ENCODE data around the gene WFDC1.

The WFDC1 gene

GRCh38 chr16:84357191-84357651 is 62.5 kb downstream of the WFDC1 start:
- DNase-seq: peak; percentile 32

- DNase-seq: no peak
Observed at GRCh38 chr16:84358601-84359295, 64.1 kb downstream of the WFDC1 start.

- no peak for DNase-seq
Observed at GRCh38 chr16:84359326-84359725, 64.6 kb downstream of the WFDC1 start.

GRCh38 chr16:84360170-84360569 is 65.5 kb downstream of the WFDC1 start:
- DNase-seq: no peak

GRCh38 chr16:84360748-84361147 is 66.1 kb downstream of the WFDC1 start:
- no peak for DNase-seq

GRCh38 chr16:84361546-84361945 is 66.9 kb downstream of the WFDC1 start:
- DNase-seq: no peak

GRCh38 chr16:84362471-84362941 is 67.8 kb downstream of the WFDC1 start:
- DNase-seq: no peak

GRCh38 chr16:84366208-84366607 is 71.5 kb downstream of the WFDC1 start:
- no peak for DNase-seq

- DNase-seq: no peak
Observed at GRCh38 chr16:84367297-84367680, 72.6 kb downstream of the WFDC1 start.

GRCh38 chr16:84367750-84368307 is 73.2 kb downstream of the WFDC1 start:
- DNase-seq: no peak

GRCh38 chr16:84368308-84368996 is 73.8 kb downstream of the WFDC1 start, which contains the start of gene ATP2C2:
Gene ATP2C2, plus strand, starts transcription at chr16:84368538. Its CDS starts 78 bp downstream, at chr16:84368616.
- DNase-seq: no peak

- DNase-seq: no peak
Observed at GRCh38 chr16:84369105-84369504, 74.4 kb downstream of the WFDC1 start.

- DNase-seq: no peak
Observed at GRCh38 chr16:84369938-84370627, 75.4 kb downstream of the WFDC1 start.

GRCh38 chr16:84370723-84371552 is 76.3 kb downstream of the WFDC1 start:
- DNase-seq: no peak

- DNase-seq: no peak
Observed at GRCh38 chr16:84371553-84371865, 76.8 kb downstream of the WFDC1 start.

GRCh38 chr16:84373907-84374489 is 79.3 kb downstream of the WFDC1 start:
- DNase-seq: no peak

GRCh38 chr16:84378099-84378498 is 83.4 kb downstream of the WFDC1 start:
- DNase-seq: no peak

GRCh38 chr16:84378567-84378966 is 83.9 kb downstream of the WFDC1 start:
- DNase-seq: no peak

GRCh38 chr16:84379008-84379708 is 84.5 kb downstream of the WFDC1 start:
- DNase-seq: no peak

All from SIG-M5 (cell line).